Right ventricle myocardium inferior (tissue), 1 donor: ENCODE data around the gene PMS2. TPM values are rescaled to one million over a fixed set of nuclear protein-coding genes. Genes with fewer than 3 reads are reported as not detected.
"Not testable (repeated sequence)": the region's sequence is repeated elsewhere in the genome, so short reads cannot be mapped to it uniquely, and the experiment has no call there.

ENCODE experiments used
- ATAC-seq: fragments of 200-7000 bp; cut with Tn5 transposase; one replicate; pipeline ENCODE4 v1.9.1; 2020; ENCODE audit warnings: mild to moderate bottlenecking, moderate library complexity
- DNase-seq: peaks from one replicate; pipeline ENCODE4 v3.0.0; 2021; ENCODE audit errors: missing footprints
- intact Hi-C: fragments of 100-400 bp; cut with DNase I; formaldehyde crosslinking; loops from one replicate; pipeline ENCODE4 v1.11.0; 2022
- long read RNA-seq: library from polyadenylated mRNA; unstranded; transcript quantifications from one replicate; pipeline ENCODE4 v2.0.0, GENCODE V29; 2021
- total RNA-seq: library from RNA; stranded (reverse); fragmentation: NEBNext Ultra II Directional; extraction: Animal tissue kit (Norgen Biotek cat#: 25700); gene quantifications from one replicate; pipeline ENCODE4 v1.2.1, GENCODE V29; 2021
- donor health status: DM: no; HTN: yes; CAD: no; lungs with severe emphysema.

Gene PMS2
- total RNA-seq, result 6.2 TPM
- long read RNA-seq, result 0 reads

GRCh38 chr7:6008668-6009611 lies at the start of gene PMS2, which contains the start of gene AIMP2:
TSS of gene PMS2 (minus strand) at chr7:6009049. CDS start at chr7:6009019, 30 bp downstream.
TSS of gene AIMP2 (plus strand) at chr7:6009272. CDS start at chr7:6009364, 92 bp downstream.
- ATAC-seq (peak; percentile 98), DNase-seq (peak; percentile 98)
- intact Hi-C loops, result no loop called here

- DNase-seq (no peak), ATAC-seq (no peak)
- intact Hi-C loops, result no loop called here
These were observed 48.7 kb upstream of the PMS2 start for GRCh38 chr7:6057316-6058129.

GRCh38 chr7:6056616-6057015 lies 47.8 kb upstream of the PMS2 start:
- ATAC-seq (no peak), DNase-seq (no peak)
- intact Hi-C loops, result no loop called here

GRCh38 chr7:6051185-6051584 lies 42.3 kb upstream of the PMS2 start:
- not testable (repeated sequence) for ATAC-seq, DNase-seq
- intact Hi-C loops, result loop anchor here (1.0 kb wide), 1 partner anchor 25 kb away; no protein-coding TSS in a partner anchor

DNA sequence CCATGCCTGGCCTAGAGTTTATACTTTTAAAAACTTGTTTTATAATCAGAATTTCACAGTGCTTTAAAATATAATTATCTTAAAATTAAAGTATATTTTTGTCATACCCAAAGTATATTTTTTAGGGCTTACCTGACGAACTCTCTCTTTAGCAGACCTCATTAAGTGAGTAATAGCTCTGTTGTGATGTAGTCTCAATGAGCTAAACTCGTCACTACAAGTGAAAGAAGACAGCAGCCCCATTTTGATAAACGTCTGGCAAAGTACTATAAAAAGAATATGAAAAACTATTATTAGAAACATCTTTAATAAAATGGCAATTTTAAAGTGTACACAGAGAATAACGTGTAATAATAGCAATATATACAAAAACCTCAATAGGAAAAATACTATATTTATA lies 40.9 kb upstream of the PMS2 start:
- ATAC-seq (no peak), DNase-seq (no peak)
- intact Hi-C loops, result no loop called here

- ATAC-seq (no peak), DNase-seq (no peak)
- intact Hi-C loops, result no loop called here
These were observed 26.8 kb upstream of the PMS2 start for GRCh38 chr7:6035686-6036085.

DNA sequence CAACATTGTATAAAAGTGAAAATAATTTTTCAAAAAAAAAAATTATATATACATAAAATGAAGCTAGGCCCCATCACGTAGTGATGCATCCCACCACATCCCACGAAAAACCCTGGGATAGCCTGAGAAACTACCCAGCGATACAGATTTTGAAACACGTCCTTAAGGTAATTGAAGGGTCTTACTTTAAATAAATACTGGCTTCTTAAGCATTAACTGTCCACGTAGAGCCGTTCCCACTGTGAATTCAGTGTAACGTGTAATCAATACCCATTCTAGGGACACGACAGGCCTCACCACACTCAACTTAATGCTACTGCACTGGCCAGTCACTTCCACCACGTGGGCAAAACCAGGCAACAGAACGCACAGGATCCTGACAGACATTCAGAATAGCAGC lies 26.3 kb upstream of the PMS2 start:
- DNase-seq, result no peak
- ATAC-seq, result no peak
- intact Hi-C loops, result no loop called here

DNA sequence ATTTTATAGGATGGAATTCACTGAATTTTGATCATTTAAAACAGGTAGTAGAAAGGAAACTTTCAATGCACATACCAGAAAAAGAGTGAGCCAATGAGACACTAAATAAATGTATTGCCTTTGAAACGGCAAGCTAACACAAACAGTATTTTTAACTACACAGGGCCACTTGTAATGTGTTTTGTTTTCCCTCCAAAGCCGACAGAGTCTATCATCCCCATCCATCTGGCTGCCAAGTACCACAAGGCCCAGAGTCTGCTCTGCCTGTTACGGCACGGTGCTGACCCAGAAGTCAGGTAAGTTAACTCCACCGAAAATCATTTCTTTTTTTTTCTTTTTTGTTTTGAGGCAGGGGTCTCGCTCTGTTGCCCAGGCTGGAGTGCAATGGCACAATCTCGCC lies 23.8 kb upstream of the PMS2 start:
- DNase-seq (no peak), ATAC-seq (no peak)
- intact Hi-C loops, result no loop called here

GRCh38 chr7:6032167-6032566 lies 23.3 kb upstream of the PMS2 start:
- intact Hi-C loops, result no loop called here
- ATAC-seq, result no peak
- DNase-seq, result no peak

- no peak for ATAC-seq
- intact Hi-C loops, result no loop called here
These were observed 22.7 kb upstream of the PMS2 start for GRCh38 chr7:6031567-6031966.

DNA sequence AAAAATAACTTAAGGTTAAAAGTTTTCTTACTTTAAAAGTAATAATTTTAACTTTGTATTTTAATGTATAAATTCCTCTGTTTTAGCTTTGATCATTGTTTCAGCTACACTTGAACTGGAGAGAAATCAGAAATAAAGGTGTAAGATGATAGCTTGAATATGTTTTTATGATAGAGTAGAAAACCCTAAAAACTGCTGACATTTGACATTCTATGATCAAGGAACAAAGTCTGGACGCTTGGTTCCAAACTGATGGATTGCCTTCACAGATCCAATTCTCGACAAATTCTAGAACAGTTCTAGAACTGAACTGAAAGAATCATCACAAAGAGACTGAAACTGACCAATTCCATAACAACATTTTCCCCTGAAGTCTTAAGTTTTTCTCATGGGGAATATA lies 22.1 kb upstream of the PMS2 start, which contains the start of gene ANKRD61:
Gene ANKRD61 (plus strand): TSS at position 389 of the 400 bp plus-strand sequence. CDS start 0 bp downstream, at position 389.
- intact Hi-C loops, result no loop called here
- ATAC-seq (no peak), DNase-seq (no peak)

More at GRCh38 chr7:6031567-6031966, 22.7 kb upstream of the PMS2 start:
- no peak for DNase-seq

- DNase-seq, result no peak
- intact Hi-C loops, result no loop called here
- no peak for ATAC-seq
These were observed 19.7 kb upstream of the PMS2 start for GRCh38 chr7:6028563-6028962.

DNA sequence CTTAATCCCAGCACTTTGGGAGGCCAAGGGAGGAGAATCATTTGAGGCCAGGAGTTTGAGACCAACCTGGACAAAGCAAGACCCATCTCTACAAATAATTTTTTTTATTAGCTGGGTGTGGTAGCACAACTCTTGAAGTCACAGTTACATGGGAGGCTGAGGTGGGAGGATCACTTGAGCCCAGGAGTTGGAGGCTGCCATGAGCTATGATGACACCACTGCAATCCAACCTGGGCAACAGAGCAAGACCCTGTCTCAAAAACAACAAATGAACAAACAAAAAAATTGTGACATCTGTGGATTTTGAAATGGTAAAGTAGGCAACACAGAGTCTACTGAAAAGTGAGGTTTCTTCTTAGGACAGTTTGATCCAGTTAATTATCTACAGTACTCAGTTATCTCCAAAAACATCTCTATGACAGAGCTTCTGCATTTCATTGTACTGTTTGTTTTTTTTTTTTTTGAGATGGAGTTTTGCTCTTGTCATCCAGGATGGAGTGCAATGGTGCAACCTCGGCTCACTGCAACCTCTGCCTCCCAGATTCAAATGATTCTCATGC lies 19.0 kb upstream of the PMS2 start:
- intact Hi-C loops, result no loop called here
- ATAC-seq (no peak), DNase-seq (no peak)

DNA sequence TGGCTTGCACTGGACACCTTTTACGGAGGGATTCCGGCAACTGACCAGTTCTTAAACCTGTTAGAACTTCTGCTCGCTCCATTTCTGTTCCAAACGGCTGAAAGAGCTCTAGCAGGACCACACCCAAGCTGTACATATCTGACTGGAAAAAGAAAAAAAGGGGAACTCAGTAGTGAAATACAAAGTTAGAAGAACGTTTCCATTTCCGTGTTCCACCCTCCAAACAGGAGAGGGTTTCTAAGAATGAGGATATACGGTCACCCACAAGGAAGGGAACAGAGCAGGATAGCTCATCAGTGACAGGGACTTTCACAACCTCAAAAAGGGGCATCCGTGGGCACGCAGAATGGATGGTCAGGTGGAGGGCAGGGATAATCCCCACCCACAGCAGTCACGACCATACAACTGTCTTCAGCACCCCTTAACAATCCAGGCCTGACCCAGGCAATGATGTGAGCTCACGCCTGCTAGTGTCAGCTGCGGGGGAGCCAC lies 18.0 kb upstream of the PMS2 start:
- intact Hi-C loops, result loop anchor here (1.0 kb wide), 1 partner anchor 24 kb away; no protein-coding TSS in a partner anchor
- peak; percentile 67 for DNase-seq
- ATAC-seq, result peak; percentile 60

DNA sequence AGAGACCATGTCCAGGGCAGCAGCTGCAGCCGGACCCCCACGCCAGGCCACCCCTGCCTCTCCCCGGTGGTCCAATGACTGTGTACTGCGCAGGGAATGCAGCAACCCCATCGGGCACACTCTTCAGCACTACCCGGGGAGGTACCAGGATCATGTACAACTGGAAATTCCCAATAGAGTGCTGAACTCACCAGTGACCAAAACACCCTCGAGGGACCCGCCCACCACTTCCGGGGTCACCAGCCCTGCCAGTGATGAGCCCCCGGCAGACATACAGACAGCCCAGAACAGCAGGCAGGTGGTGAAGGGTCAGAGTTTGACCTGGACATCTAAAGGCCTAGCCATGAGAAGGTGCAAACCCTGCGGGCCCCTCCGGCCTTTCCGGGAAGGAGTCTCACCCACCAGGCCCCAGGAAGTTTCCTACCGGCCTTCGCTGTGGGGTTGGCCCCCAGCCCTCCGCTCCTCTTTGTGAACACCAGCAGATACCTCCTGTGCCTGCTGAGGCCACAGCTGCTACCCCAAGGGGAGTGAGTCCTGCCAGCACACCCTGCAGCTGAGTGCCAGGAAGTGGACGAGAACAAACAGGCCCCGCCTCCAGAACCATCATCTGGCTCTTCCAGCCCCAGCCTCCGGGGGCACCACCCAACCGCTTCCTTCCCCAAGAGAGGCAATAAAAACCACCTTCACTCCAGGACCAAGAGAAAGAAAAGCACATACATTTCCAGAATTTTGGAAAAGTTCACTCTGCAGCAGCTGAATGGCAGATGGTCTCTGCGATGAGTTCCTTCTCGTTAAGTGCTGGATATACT lies 17.4 kb upstream of the PMS2 start:
- ATAC-seq, result peak; percentile 83
- intact Hi-C loops, result loop anchor here (1.0 kb wide), 1 partner anchor 25 kb away; no protein-coding TSS in a partner anchor

DNA sequence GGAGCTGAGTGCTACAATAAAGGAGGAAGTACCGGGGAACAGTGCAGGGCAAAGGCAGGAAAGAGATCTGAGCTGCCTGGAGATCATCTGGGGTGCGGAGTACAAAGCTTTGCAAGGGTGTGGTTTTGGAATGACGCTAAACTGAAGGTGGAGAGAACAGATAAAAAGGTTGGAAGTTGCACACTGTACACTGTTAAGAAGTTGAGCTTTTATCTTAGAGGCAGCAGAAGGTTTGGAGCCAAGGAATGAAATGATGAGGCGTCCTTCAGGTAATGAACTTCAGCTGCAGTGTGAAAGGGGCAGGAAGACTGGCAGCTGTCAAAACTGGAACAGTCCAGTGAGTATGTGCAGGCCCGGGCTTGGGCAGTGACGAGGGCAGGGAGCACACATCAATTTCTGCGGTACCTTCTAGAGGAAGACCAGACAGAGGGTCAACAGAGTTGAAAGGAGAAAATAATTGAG lies 15.2 kb upstream of the PMS2 start:
- no peak for DNase-seq
- ATAC-seq, result no peak
- intact Hi-C loops, result no loop called here

More for the DNA sequence above, 17.4 kb upstream of the PMS2 start:
- peak; percentile 91 for DNase-seq

DNA sequence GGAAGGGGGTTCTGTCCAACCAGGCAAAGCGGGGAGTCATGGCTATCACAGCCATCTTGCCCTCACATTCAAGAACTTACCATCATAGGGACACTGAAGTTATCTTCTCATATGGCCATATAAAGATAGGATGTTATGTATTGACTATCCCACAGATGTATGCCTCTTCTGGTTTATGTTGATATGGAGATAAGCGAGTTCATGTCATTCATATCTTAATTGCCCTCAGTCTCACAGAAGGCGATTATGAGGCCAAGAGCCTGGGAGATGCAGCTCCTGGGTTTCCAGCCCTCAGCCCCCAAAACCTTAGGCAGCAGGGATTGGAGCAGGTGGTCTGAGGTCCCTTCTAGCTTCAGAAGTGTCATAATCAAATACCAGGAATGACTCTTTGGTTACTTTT lies 13.9 kb upstream of the PMS2 start:
- intact Hi-C loops, result no loop called here
- no peak for ATAC-seq
- no peak for DNase-seq
